ENCODE results near the gene PXMP4.
"Not testable (repeated sequence)": the region's sequence is repeated elsewhere in the genome, so short reads cannot be mapped to it uniquely, and the experiment has no call there.

Gene PXMP4, protein sequence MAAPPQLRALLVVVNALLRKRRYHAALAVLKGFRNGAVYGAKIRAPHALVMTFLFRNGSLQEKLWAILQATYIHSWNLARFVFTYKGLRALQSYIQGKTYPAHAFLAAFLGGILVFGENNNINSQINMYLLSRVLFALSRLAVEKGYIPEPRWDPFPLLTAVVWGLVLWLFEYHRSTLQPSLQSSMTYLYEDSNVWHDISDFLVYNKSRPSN

GRCh38 chr20:33719989-33720709 is at the start of gene PXMP4:
TSS of gene PXMP4 (minus strand) at chr20:33720310. CDS start at chr20:33720207, 103 bp downstream.
- peak; percentile 97 to 98 for DNase-seq (ENCODE audit: low read depth in 2 of 2)

DNA sequence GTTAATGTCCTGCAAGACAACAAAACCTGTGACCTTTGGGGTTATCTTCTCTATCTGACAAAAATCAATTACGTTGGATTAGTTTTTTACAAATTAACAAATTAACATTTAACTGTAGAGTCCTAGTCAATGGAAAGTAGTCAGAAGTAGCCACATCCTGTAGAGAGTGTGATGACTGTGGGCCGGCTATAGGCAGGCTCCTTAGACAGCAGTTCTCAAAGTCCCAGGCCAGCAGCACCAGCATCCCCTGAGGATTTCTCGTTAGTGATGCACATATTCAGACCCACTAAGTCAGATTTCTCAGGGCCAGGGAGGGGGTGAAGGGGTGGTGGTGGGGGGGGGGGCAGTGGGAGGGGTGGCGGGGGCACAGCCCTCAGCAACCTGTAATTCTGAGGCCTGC is 48.9 kb upstream of the PXMP4 start:
- no peak for DNase-seq (ENCODE audit: low read depth in 2 of 2)

DNA sequence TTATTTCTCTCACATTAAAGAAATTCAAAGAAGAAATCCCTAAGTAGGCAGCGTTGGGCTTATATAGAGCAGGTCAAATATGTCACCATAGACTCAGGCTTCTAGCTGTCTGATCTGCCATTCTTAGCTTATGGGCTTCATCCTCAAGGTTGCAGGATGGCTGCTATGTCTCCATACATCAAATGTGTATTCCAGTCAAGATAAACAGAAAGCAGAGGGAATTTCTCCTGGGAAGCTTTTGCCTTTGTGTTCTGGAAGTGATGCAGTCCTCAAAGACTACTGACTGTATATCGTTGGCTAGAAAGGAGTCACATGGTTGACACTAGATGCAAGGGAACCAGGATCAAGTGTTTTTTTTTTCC is 47.6 kb upstream of the PXMP4 start:
- DNase-seq (ENCODE audit: low read depth in 2 of 2) = no peak

DNA sequence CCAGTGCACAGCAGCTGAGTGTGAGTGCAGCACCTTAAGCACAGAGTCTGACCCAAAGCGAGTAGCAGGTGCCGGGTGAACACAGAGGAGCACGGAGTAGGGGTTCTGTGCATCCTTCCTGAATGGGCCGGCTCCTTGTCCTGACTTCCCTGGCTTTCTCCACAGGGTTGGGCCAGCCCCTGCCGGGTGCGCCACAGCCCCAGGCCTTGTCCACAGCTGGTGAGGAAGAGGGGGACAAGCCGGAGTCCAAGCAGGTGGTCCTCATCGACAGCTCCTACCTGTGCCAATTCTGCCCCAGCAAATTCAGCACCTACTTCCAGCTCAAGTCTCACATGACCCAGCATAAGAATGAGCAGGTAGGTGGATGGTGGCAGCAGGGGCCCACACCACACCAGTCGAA is 46.6 kb upstream of the PXMP4 start:
- DNase-seq (ENCODE audit: low read depth in 2 of 2) = no peak

DNA sequence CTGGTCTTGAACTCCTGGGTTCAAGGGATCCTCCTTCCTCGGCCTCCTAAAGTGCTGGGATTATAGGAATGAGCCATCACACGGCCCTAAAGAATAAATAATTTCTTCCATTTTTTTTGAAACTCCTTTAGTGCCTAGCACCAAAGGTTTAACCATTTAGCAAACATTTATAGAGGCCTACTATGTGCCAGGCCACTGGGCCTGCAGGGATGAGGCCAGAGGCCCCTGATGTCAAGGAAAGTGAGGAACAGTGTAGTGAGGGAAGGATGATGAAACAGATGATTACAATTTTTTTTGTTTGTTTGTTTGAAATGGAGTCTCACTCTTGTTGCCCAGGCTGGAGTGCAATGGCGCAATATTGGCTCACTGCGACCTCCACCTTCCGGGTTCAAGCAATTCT is 45.5 kb upstream of the PXMP4 start:
- DNase-seq (ENCODE audit: low read depth in 2 of 2) = no peak

DNA sequence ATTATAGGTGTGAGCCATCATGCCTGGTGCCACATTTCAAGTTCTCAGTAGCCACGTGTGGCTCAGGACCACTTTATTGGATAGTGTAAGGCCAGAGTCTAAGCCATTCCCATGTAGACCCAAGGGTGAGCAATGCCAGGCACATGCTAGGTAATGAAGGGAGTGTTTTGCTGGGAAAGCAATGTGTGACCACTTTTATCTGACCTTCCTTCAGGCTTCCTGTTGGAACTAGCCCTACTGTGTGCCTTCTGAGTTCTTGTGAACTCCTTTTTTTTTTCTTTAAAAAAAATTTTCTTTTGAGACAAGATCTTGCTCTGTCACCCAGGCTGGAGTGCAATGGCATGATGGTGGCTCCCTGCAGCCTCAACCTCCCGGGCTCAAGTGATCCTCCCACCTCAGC is 45.0 kb upstream of the PXMP4 start:
- no peak for DNase-seq (ENCODE audit: low read depth in 2 of 2)

DNA sequence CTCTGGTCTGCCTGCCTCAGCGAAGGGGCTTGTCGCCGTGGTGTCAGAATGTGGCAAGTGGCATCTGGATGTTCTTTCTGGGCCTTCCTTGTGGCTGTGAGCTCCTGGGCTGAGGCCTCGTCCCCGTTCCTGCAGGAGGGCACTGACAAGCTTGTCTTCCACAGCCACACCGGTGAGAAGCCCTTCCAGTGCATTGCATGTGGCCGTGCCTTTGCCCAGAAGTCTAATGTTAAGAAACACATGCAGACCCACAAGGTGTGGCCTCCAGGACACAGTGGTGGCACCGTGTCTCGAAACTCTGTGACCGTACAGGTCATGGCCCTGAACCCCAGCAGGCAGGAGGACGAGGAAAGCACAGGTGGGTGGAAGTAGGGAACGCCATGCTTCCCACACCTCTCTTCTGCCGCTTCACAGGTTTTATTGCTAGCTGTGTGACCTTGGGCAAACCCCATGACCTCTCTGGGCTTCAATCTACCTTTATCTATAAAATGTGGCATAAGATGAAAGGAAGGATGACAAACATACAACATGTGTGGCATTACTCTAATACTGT is 41.7 kb upstream of the PXMP4 start:
- no peak for DNase-seq (ENCODE audit: low read depth in 2 of 2)

GRCh38 chr20:33757458-33757857 is 37.3 kb upstream of the PXMP4 start:
- DNase-seq (ENCODE audit: low read depth in 2 of 2) = no peak

- no peak for DNase-seq (ENCODE audit: low read depth in 2 of 2)
Measured at GRCh38 chr20:33757046-33757445, 36.9 kb upstream of the PXMP4 start.

GRCh38 chr20:33755936-33756490 is 35.9 kb upstream of the PXMP4 start:
- DNase-seq (ENCODE audit: low read depth in 2 of 2) = not testable (repeated sequence)

DNA sequence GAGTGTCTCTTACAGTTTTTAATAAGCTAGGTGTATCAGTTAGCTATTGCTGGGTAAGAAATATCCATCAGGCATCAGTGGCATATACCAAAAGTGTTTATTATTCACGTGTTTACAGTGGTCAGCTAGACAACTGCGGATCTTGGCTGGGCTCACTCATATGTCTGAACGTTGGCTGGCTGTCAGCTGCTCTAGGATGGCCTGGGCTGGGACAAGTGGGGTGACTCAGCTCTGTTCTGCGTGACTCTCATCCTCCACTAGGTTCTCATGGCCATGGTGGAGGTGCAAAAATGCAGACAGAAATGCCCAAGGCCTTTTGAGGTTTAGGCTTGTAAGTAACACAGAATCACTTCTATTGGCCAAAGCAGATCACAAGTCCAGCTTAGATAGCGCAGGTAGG is 33.7 kb upstream of the PXMP4 start:
- no peak for DNase-seq (ENCODE audit: low read depth in 2 of 2)

GRCh38 chr20:33753143-33753542 is 33.0 kb upstream of the PXMP4 start:
- no peak for DNase-seq (ENCODE audit: low read depth in 2 of 2)

DNA sequence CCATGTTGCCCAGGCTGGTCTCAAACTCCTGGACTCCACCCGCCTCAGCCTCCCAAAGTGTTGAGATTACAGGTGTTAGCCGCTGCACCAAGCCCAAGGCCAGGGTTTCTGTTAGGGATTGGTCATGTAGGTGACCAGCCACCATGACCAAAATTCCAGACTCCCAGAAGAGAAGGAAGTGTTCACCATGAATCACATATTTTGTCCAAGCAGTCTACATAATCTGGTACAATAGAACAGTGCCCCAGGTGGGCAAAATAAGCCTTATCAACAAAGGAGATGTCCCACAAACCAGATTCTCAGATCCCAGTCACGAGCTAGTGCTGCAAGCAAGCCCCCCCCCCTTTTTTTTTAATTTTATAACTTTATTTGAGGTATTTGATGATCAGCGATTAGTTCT is 31.7 kb upstream of the PXMP4 start:
- no peak for DNase-seq (ENCODE audit: low read depth in 2 of 2)

- DNase-seq (ENCODE audit: low read depth in 2 of 2) = no peak
Measured at GRCh38 chr20:33746325-33746998, 26.4 kb upstream of the PXMP4 start.

- no peak for DNase-seq (ENCODE audit: low read depth in 2 of 2)
Measured at GRCh38 chr20:33744773-33745385, 24.8 kb upstream of the PXMP4 start.

GRCh38 chr20:33744181-33744580 is 24.1 kb upstream of the PXMP4 start:
- no peak for DNase-seq (ENCODE audit: low read depth in 2 of 2)

GRCh38 chr20:33740189-33740588 is 20.1 kb upstream of the PXMP4 start:
- DNase-seq (ENCODE audit: low read depth in 2 of 2) = no peak

GRCh38 chr20:33739493-33739892 is 19.4 kb upstream of the PXMP4 start:
- DNase-seq (ENCODE audit: low read depth in 2 of 2) = no peak

DNA sequence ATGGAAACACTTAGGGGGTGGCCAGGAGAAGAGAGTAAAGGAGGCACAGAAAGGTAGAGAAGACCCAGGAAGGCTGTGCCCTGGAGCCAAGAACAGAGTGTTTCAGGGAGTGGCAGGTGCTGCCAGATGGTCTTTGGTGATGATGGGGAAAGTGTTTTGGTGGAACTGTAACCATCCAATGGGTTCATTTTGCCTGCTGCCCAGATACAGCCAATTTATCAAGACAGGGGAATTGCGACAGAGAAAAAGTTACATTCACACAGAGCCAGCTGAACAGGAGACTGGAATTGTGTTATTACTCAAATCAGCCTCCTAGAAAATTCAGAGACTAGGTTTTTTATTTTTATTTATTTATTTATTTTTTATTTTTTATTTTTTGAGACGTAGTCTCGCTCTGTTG is 16.9 kb upstream of the PXMP4 start:
- DNase-seq (ENCODE audit: low read depth in 2 of 2) = no peak

GRCh38 chr20:33733654-33734576 is 13.8 kb upstream of the PXMP4 start:
- DNase-seq (ENCODE audit: low read depth in 2 of 2) = peak; percentile 58 to 66

All from fibroblast of skin of left quadriceps (primary cell).